GM23338 (cell line): ENCODE measurements around the gene BABAM1.

Experiments used
- CREB1 ChIP-seq: fragments of 250-450 bp; sonication (Bioruptor Pico); IDR thresholded peaks from 2 replicates; pipeline ENCODE4 v1.5.0; 2020; ENCODE audit warnings: low read depth, mild to moderate bottlenecking, moderate library complexity
- CTCF ChIP-seq, 2 experiments: fragments of 200-600 bp in 1 of 2; sonication (generic) in 1 of 2; conservative IDR thresholded peaks; 2 replicates each; pipeline versions ENCODE4 v1.5.1 to v1.6.1; 2016 to 2017; ENCODE audit warnings: antibody characterized with exemption in 2 of 2, low read depth in 2 of 2, mild to moderate bottlenecking in 2 of 2, moderate library complexity in 1 of 2
- ETS1 ChIP-seq: IDR thresholded peaks from 2 replicates; pipeline ENCODE4 v1.6.1; 2016; ENCODE audit warnings: antibody characterized with exemption
- EZH2 ChIP-seq: fragments of 200-600 bp; sonication (generic); IDR thresholded peaks from one replicate; pipeline ENCODE4 v1.8.0; 2017; ENCODE audit warnings: antibody characterized with exemption, mild to moderate bottlenecking, low read depth; ENCODE audit not compliant: unreplicated experiment
- EZH2phosphoT487 ChIP-seq: fragments of 200-600 bp; sonication (generic); IDR thresholded peaks from one replicate; pipeline ENCODE4 v1.8.1; 2018; ENCODE audit warnings: antibody characterized with exemption; ENCODE audit not compliant: unreplicated experiment
- JUNB ChIP-seq: IDR thresholded peaks from one replicate; pipeline ENCODE4 v1.6.1; 2016; ENCODE audit warnings: antibody characterized with exemption; ENCODE audit not compliant: unreplicated experiment
- NANOG ChIP-seq: IDR thresholded peaks from 2 replicates; pipeline ENCODE4 v1.6.1; 2016; ENCODE audit warnings: antibody characterized with exemption, borderline replicate concordance
- POLR2AphosphoS5 ChIP-seq: IDR thresholded peaks from 2 replicates; pipeline ENCODE4 v1.6.1; 2016; ENCODE audit warnings: antibody characterized with exemption, low read depth
- ZNF114 ChIP-seq: fragments of 250-450 bp; sonication (Bioruptor Pico); IDR thresholded peaks from 2 replicates; pipeline ENCODE4 v1.5.0; 2020; ENCODE audit warnings: mild to moderate bottlenecking, moderate library complexity
- ZNF331 ChIP-seq: fragments of 250-450 bp; sonication (Bioruptor Pico); IDR thresholded peaks from 2 replicates; pipeline ENCODE4 v1.5.0; 2020; ENCODE audit warnings: low read depth, mild to moderate bottlenecking, moderate library complexity
- TF ChIP-seq, protein P1 (sequence below): IDR thresholded peaks from one replicate; pipeline ENCODE4 v1.6.1; 2018; ENCODE audit warnings: antibody characterized with exemption; ENCODE audit not compliant: unreplicated experiment

DNA sequence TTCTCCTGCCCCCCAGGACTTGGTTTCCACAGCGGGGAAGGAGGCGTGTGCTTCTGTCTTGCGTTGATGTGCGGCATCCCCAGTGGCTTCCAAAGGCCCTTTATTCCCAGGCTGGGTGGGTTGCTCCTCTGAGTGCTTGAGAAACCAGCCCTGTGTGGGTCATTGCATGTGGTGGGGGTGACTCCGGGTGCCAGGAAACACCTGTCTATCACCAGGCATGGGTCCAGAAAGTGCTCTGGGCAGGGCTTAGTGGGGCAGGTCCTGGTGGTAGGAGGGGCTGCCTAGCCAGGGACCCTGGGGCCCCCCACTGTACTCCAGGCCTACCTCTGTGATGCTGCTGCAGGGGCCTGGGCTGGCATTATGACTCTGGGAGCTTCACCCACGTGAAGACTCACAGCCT, 51.7 kb downstream of the BABAM1 start:
- no peak for TF ChIP-seq CTCF (conservative IDR thresholded peaks at IDR 0.05; ENCODE audit: low read depth in 2 of 2)
- no peak for TF ChIP-seq EZH2
- TF ChIP-seq EZH2phosphoT487 = no peak
- no peak for TF ChIP-seq JUNB
- TF ChIP-seq CREB1 (CRISPR knock-in tag) = no peak
- no peak for TF ChIP-seq NANOG
- TF ChIP-seq POLR2AphosphoS5 = no peak
- TF ChIP-seq, protein P1, sequence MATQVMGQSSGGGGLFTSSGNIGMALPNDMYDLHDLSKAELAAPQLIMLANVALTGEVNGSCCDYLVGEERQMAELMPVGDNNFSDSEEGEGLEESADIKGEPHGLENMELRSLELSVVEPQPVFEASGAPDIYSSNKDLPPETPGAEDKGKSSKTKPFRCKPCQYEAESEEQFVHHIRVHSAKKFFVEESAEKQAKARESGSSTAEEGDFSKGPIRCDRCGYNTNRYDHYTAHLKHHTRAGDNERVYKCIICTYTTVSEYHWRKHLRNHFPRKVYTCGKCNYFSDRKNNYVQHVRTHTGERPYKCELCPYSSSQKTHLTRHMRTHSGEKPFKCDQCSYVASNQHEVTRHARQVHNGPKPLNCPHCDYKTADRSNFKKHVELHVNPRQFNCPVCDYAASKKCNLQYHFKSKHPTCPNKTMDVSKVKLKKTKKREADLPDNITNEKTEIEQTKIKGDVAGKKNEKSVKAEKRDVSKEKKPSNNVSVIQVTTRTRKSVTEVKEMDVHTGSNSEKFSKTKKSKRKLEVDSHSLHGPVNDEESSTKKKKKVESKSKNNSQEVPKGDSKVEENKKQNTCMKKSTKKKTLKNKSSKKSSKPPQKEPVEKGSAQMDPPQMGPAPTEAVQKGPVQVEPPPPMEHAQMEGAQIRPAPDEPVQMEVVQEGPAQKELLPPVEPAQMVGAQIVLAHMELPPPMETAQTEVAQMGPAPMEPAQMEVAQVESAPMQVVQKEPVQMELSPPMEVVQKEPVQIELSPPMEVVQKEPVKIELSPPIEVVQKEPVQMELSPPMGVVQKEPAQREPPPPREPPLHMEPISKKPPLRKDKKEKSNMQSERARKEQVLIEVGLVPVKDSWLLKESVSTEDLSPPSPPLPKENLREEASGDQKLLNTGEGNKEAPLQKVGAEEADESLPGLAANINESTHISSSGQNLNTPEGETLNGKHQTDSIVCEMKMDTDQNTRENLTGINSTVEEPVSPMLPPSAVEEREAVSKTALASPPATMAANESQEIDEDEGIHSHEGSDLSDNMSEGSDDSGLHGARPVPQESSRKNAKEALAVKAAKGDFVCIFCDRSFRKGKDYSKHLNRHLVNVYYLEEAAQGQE = no peak
- no peak for TF ChIP-seq ETS1
- TF ChIP-seq ZNF114 (CRISPR knock-in tag) = no peak
- no peak for TF ChIP-seq ZNF331 (CRISPR knock-in tag)
